GM12864 (cell line): ENCODE measurements around the gene ADAMTSL2.

Source experiments
- DNase-seq: peaks from one replicate; pipeline ENCODE4 v3.0.0-alpha.2; 2011; ENCODE audit warnings: low read depth
- H3K4me3 ChIP-seq: 2 replicates; pipeline ENCODE4 v1.5.1; 2011; ENCODE audit warnings: mild to moderate bottlenecking, low read depth, low read length, control low read depth
- CTCF ChIP-seq: IDR thresholded peaks from 2 replicates; pipeline ENCODE4 v1.5.1; 2011; ENCODE audit warnings: low read depth, mild to moderate bottlenecking, moderate library complexity, low read length, control low read depth, inconsistent platforms; ENCODE audit errors: missing control alignments

ADAMTSL2 gene

GRCh38 chr9:133495327-133496293, 38.9 kb upstream of the ADAMTSL2 start:
- H3K4me3 ChIP-seq, result no peak overlapping the region
- TF ChIP-seq CTCF, result no peak
- DNase-seq, result no peak

- no peak for DNase-seq
- TF ChIP-seq CTCF, result no peak
- no peak overlapping the region for H3K4me3 ChIP-seq
Measured at GRCh38 chr9:133496861-133497842, 37.4 kb upstream of the ADAMTSL2 start.

GRCh38 chr9:133499132-133499891, 35.2 kb upstream of the ADAMTSL2 start:
- no peak overlapping the region for H3K4me3 ChIP-seq
- DNase-seq, result no peak
- no peak for TF ChIP-seq CTCF

- no peak for DNase-seq
- H3K4me3 ChIP-seq, result no peak overlapping the region
- TF ChIP-seq CTCF, result no peak
Measured at GRCh38 chr9:133499892-133500270, 34.6 kb upstream of the ADAMTSL2 start.

GRCh38 chr9:133502112-133502511, 32.4 kb upstream of the ADAMTSL2 start:
- no peak for TF ChIP-seq CTCF
- no peak for DNase-seq
- H3K4me3 ChIP-seq, result no peak overlapping the region

GRCh38 chr9:133505186-133505830, 29.2 kb upstream of the ADAMTSL2 start:
- H3K4me3 ChIP-seq, result no peak overlapping the region
- no peak for TF ChIP-seq CTCF
- DNase-seq, result no peak
